PFSK-1 (cell line): ENCODE results near the gene FNTB.

Experiments
- FOXP2 ChIP-seq: optimal IDR thresholded peaks from 2 replicates; pipeline ENCODE3; 2011; ENCODE audit warnings: borderline replicate concordance, control low read depth, inconsistent platforms; ENCODE audit not compliant: insufficient read depth; ENCODE audit errors: extremely low read length, extremely low read depth
- POLR2AphosphoS5 ChIP-seq: IDR thresholded peaks from 2 replicates; pipeline ENCODE4 v1.6.1; 2012; ENCODE audit warnings: low read depth, mild to moderate bottlenecking, control low read depth, low read length, moderate library complexity
- REST ChIP-seq, 2 experiments: IDR thresholded peaks; 2 replicates each; pipeline versions ENCODE4 v1.6.1 to v1.8.0; 2011 to 2012; ENCODE audit warnings: low read depth in 2 of 2, low read length in 2 of 2, control low read depth in 1 of 2, inconsistent platforms in 1 of 2, mild to moderate bottlenecking in 1 of 2, moderate library complexity in 1 of 2; ENCODE audit not compliant: insufficient read depth in 1 of 2
- SIN3A ChIP-seq: IDR thresholded peaks from 2 replicates; pipeline ENCODE4 v1.6.1; 2012; ENCODE audit warnings: mild to moderate bottlenecking, low read length, moderate library complexity, borderline replicate concordance; ENCODE audit not compliant: insufficient read depth
- TAF1 ChIP-seq: IDR thresholded peaks from 2 replicates; pipeline ENCODE4 v1.6.1; 2012; ENCODE audit warnings: low read length, control low read depth, borderline replicate concordance; ENCODE audit not compliant: insufficient read depth

GRCh38 chr14:65079768-65080167 lies 93.1 kb downstream of the FNTB start:
- TF ChIP-seq POLR2AphosphoS5 (no peak), REST (IDR thresholded peaks at IDR 0.05; ENCODE audit: insufficient read depth in 1 of 2, low read depth in 2 of 2, low read length in 2 of 2) (no peak), TAF1 (no peak), SIN3A (no peak), FOXP2 (no peak)
